NCI-H146 treated with DMSO at 0.1 percent for 48 hours (cell line): Measurements from ENCODE around the gene C11orf58.

Source experiments
- DNase-seq: peaks from one replicate; lab custom pipeline; 2025; ENCODE audit not compliant: unreplicated experiment; lab: John Stamatoyannopoulos, UW

Gene C11orf58

GRCh38 chr11:16801288-16801980 lies 63.0 kb downstream of the C11orf58 start:
- DNase-seq, result no peak

- no peak for DNase-seq
Observed at GRCh38 chr11:16804104-16804947, 65.9 kb downstream of the C11orf58 start.

- no peak for DNase-seq
Observed at GRCh38 chr11:16805938-16806337, 67.5 kb downstream of the C11orf58 start.

- DNase-seq, result no peak
Observed at GRCh38 chr11:16806791-16807190, 68.3 kb downstream of the C11orf58 start.

GRCh38 chr11:16807306-16807705 lies 68.9 kb downstream of the C11orf58 start:
- no peak for DNase-seq
